HG02981 (cell line): Measurements from ENCODE around the gene OSGIN1.

ENCODE experiments used
- ATAC-seq: cut with Tn5 transposase; IDR thresholded peaks from one replicate; pipeline ENCODE4 v1.9.1; 2021; ENCODE audit warnings: mild to moderate bottlenecking, moderate library complexity; ENCODE audit not compliant: unreplicated experiment

The OSGIN1 gene

DNA sequence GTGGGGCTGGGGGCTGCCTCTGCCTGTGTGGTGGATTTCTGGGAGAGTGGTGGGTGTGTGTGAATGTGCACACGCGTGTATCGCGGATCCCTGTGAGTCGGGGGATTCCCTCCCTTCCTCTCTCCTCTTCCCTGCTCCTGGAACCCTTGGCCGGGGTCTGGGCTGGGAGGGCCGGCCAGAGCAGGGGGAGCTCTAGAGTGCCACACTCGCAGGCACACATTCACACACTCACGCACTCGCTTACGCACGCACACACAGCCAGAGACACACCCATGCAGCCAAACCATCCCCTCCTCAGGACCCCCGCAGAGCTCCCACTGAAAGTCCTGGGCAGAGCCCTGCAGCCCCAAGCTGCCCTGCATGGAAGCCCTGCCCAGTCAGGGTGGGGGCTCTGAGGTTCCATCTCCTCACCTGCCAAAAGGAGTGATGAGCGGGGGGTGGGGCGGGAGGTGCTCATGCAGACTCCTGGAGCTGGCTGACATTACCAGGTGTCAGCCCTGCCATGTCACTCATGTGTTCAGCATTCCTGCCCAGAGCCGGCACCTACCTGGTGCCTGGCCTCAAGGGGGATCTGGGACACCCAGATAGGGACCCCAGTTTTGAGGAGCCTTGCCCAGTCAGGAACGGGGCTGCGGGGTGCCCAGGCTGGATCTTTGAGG is 16.9 kb downstream of the OSGIN1 start:
- no peak for ATAC-seq

DNA sequence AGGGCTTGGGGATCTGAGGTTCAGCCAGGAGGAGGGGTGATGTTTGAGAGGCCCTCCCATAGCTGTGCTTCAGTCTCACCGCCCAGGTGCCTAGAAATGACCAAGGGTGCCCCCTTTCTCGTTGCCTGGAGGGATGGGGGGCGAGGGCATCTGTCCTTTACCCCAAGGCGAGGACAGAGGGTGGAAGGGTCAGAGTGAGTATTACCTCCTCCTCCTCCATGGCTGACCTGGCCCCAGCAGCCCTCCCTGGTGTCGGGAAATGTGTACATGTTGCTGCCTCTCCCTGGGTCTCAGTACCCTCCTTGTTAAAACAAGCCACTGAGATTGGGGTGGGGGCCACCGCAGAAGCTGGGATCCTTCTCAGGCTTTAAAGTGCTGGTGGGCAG is 17.4 kb downstream of the OSGIN1 start:
- ATAC-seq: no peak

DNA sequence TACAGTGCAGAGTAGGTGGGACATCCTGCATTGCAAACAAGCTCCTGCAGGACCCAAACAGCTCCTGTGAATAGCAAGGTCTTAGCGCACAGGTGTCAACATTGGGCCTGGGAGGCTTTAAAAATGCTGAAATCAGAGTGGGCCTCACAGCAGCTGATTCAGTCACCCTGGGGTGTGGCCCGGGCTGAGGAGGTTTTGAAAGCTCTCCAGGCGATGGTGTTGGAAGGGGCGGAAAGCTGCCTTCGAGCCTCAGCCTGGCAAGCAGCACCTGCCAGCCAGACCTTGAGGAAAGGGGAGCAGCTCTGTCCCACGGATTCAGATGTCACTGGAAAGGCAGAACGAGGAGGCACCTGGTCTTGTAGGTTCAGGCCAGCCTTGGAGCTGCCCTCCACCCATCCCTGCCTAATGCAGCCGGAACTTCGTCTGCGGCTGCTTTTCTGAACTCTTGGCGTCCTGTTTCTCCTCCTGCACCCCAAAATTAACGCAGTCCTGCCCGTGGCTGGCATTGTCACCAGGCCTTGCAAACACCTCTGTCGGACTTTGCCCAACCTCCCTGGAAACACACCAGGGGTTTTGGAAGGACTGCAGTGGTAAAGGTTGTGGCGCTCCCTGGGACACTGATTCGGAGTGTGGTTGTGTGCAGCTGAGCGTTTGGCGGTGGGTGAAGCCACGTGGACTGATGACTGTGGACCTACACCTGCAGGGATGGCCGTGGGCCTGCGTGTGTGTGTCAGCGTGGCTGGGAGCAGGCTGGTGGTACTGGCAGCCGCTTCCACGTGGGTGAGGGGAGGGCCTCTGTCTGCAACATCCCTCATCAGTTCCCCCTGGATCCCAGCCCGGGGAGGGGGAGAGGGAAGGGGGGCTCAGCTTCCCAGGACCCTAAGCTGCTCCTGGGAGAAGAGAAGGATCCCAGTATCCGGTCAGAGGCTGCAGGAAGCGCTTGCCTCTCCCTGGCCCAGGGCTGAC is 18.4 kb downstream of the OSGIN1 start:
- ATAC-seq: no peak

DNA sequence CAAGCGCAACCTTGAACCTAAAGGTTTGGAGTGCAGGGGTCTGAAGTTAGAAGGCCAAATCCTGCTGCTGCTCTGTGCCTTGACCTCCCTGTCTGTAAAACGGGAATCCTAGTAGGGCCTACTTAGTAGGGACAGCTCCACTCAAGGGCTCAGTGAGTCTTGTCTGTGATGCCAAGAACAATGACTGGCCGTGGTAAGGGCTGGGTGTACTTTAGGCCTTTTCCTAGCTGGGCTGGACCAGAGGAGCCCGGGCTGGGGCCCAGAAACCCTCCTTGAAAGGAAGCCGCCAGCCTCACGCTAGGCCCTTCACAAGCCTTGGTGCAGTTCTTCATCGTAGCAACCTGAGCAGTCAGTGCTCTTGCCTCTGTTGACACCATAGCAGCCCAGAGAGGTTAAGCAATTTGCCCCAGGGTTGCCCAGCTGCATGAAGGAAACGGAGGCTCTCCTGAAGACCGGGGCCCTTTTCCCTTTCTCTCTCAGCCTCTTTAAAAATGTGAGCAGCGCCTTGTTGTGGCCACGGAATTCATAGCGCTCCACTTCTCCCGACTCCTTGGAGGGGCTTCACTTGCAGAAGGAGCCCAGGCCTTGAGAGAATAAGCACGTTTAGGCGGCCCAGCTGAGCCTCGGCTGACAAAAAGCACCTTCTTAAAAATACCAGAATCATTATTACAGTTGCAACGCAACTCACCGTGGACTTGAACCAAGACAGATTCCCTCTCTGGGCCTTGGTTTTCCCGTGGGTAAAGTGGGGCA is 19.4 kb downstream of the OSGIN1 start:
- ATAC-seq: no peak

DNA sequence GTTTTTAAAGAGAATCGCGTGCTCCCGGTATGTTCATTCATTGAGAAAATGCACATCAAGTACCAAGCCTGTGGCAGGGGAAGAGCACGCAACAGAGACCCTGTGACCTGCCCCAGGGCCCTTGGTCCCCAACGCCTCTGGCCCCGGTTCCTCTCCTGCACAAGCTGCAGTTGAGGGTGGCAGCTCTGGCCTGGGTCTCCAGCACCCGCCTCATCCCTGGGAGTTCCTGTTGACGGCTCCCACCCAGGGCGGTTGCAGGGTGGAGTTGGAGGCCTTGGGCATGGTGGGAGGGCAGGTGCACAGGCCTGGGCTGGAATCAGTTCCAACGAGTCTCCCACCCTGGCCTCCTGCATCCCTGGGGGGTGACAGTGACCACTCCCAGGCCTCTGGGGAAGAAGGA is 20.0 kb downstream of the OSGIN1 start:
- no peak for ATAC-seq

DNA sequence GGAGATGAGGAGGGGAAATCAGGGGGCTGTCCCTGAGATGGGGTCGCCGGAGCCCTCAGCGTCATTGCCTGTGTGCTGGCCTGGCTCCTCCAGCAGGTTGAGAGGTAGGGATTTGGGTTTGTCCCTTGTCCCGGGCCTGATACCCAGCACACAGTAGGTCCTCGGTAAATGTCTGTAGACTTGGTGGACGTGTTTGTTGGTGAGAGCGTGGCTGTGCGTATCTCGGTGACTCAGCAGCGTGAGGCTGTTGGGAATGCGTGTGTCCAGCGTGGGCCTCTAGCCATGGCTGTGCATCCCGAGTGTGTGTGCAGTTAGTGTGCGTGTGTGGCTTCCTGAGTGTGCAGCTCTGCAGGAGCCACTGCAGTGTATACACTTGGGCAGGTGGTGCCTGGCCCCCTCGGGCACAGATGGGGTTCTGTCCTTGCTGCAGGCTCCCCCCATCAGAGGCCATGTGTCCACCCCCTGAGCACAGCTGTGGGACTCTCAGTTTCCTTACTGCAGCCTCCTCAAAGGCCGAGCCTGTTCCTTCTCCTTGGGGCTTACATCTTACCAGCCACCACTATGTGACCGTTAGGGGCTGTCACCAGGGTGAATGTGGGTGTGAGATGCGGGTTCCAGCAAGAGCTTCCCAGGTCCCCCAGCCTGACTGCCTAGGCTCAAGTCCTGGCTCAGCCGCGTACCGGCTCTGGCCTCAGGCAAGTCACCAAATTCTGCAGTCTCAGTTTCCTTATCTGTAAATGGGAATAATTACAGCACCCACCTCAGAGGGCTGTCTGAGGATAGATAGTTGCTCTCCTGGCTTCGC is 20.7 kb downstream of the OSGIN1 start:
- ATAC-seq: no peak

DNA sequence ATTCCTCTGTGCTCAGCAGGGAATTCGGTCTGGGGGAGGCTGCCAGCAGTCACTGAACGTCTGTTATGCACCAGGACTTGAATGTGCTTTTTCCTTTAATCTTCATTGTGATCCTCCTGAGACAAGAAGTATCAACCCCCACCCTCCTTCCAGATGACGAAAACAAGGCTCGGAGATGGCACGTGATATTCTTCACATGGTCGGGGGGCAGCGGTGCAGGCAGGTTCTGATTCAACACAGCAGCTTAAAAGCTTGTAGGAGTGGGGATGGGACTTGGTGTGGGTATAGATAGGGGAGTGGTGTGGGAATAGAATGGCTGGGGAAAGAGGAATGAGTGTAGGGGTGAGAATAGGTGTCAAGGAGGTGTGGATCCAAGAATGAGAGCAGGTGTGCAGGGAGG is 21.4 kb downstream of the OSGIN1 start:
- ATAC-seq: no peak

DNA sequence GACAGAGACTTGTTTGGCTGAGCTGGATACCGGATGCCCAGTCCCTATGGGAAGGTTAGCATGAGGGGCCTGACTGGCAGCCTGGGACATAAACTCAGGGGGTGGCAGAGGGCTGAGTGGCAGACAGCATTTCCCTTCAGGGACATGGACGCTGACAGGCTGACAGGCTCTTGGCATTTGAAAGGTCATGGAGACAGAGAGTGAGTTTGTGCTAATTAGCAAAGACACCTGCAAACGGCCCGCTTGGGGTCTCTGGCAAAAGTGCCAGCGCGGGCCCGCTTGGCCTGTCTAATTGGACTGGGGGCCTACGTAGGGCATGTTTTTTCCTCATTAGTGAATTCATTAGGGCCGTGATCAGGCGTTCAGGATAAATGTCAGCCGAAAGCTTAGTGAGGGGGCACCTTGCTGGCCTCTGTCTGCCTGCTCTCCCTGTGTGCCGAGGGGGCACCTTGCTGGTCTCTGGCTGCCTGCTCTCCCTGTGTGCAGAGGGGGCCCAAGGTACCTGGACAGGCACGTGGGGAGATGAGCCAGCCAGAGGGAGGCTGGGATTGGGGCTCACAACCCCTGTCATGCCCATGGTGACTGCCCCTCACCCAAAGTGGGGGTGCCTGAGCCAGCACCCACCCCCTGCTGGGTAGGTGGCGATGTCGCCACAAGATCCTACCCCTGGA is 22.7 kb downstream of the OSGIN1 start:
- no peak for ATAC-seq

DNA sequence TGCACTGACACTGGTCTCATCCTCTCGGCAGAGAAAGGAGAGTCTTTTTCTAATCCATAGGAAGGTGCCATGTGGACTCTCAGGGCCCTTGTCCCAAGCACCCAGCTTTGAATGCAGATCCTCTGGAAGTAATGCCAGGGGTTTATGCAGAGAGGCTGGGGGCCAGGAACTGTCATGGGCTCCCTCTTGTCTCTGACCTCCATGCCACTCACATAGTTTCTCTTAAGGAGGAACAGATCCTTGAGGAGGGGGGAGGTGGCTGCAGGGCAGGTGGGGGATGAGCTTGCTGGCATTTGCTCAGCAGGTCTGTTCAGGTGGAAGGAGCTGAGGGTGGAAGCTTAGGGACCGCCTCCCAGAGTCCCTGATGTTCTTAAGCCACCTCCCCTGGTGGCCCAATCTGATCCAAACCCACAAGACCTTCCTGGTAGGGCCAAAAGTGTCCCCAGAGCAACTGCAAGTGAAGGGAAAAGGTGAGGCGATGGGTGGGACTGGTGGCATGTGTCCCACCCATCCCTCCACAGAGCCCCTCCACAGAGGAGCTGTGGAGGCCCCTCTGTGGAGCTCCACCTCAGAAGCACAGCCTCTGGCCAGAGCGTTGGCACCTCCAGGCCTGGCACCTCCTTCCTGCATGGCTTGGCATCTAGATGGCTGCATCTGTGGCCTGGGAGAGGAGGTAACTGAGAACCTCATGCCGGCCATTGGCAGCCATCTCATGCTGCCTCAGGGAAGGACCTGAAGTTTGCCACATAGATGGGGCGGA is 24.2 kb downstream of the OSGIN1 start:
- ATAC-seq: no peak

DNA sequence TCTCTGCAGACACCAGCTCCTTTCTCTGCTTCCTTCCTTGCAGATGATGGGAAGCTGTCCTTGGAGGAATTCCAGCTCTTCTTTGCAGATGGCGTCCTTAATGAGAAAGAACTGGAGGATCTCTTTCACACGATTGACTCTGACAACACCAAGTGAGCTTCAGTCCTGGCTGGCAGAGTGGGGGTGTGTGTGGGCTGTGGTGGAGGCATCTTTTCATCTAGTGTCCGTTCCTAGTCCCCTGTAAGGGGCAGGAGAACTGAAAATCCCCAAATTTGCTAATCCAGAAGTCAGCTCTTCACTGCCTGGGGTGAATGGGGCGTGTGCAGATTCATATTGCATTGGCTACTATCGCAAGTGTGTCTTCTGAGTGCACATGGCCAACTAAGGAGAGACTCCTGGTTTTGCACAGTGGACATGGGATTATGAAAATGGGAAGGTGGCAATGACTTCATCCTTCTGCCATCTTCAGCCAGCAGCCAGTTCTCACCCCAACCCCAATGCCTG is 25.4 kb downstream of the OSGIN1 start:
- no peak for ATAC-seq

DNA sequence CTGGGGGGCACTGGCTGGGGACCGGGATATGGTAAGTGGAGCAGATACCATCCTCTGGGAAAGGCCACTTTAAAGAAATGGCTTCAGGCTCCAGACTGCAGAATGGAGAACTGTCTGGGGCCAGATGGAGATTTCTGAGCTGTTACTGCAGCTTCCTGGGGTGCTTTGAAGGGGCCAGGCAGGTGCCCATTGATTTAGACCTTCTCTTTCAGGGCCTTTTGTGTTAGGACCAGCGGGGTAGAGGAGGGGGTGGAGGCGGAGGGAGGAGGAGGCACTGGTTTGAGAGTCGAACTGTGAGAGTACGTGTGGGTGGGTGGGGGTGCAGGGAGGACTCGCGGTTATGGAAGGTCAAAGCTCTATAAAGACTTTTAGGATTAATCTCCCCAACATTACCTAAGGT is 26.4 kb downstream of the OSGIN1 start:
- ATAC-seq: no peak

DNA sequence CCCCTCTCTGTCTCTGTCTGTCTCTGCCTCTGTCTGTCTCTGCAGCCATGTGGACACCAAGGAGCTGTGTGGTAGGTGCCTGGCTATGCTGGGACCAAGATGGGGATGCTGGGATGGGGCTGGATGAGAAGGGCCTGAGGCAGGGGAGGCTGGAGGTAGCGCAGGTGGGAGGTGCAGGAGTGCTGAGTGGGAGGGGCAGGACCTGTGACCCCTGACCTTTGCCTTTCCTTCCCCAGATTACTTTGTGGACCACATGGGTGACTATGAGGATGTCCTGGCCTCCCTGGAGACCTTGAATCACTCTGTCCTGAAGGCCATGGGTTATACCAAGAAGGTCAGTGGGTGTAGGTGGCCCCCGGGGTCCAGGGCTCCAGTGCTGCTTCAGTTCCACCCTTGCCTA is 27.8 kb downstream of the OSGIN1 start:
- no peak for ATAC-seq

DNA sequence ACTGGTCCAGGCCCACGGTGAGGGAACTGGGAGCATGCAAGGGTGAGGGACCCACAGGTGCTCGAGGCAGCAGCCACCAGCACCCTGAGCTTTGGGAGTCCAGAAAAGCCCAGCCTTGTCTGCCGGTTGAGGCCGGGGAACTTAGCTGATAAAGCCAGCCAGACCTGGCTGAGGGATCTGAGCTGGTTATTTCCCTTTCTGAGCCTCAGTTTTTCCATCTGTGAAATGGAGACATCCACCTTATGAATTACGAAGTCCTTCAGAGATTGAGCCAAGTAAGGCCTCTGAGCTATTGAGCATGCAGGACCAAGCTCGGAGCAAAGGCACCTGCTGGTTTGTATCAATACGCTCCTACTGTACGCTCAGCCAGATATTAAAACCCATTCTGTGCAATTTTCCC is 28.8 kb downstream of the OSGIN1 start:
- ATAC-seq: no peak

DNA sequence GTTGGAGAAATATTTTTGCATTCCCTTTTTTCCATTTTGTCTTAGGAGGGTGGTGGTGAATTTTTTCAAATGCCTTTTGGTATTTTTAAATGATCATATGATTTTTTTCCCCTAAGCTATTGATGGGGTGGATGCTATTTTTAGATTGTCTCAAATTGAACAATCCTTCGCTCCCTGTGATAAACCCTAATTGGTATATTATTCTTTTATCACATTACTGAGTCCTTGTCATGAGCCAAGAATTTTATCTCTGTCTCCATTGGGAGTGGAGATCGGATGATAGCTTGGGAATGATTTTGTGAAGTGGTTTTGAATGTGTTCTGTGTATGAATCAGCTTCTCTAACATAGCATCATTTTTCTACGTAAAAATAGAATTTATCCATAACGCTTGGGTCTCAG is 30.5 kb downstream of the OSGIN1 start:
- no peak for ATAC-seq

DNA sequence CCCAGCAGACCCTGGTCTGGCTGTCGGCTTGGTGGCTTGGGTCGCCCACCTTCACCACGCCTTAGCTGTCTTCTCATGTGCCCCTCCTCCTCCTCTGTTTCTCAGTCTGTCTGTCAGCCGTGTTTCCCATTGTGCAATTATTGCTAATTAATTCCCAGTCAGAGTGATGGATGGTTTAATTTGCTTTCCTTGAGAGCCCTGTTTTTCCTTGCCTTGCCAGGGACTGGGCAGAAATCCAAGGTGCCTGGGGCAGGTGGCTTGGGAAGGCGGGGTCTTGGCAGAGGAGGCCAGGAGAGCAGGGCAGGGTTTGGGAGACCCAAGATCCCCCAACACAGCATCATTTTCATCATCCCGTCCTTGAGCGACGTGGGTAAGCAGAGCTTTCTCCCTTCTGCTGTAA is 36.3 kb downstream of the OSGIN1 start:
- no peak for ATAC-seq

DNA sequence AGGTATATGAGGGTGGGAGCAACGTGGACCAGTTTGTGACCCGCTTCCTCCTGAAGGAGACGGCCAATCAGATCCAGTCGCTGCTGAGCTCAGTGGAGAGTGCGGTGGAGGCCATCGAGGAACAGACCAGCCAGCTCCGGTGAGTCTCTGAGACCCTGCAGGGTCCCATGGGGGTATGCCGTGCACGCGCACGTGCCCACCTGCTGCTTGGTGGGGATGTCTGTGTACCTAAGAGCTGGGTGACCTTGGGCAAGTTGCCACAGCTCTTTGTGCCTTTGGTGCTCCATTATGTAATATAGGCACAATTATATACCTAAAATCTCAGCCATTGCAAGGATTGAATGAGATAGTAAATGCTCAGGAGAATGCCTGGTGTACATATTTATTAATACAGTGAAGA is 37.5 kb downstream of the OSGIN1 start:
- ATAC-seq: no peak

DNA sequence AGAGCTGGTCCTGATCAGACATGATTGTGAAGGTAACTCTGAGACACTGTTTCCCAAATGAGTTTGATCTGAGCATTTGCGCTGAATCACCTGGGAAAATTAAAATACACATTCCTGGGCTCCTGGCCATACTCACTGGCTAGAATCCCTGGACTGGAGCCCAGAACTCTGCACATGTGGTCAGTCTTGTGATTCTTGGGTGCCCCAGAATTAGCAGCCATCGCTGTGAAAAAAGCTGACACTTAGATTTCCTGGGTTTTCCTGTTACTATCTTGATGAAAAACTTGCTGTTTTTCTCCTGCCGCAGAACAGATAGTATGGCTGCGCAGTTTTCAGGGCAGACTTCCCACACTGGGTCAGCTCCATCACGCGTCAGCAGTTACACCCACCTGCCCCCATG is 39.6 kb downstream of the OSGIN1 start:
- no peak for ATAC-seq

DNA sequence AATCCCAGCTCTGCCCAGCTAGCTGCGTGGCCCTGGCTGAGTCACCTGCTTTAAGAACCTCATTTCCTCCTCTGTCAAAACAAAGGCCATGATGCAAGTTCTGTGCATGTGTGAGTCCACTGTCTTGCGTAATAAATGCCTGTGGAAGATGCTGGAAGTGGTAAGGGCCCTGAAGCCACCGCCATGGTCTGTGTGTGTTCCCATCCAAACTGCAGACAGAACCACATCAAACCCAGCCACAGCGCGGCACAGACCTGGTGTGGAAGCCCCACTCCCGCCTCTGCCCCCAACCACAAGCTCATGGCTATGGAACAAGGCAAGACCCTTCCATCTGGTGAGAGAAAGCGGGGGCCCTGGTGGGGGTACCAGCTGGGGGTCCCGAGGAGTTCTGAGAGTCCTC is 41.0 kb downstream of the OSGIN1 start:
- ATAC-seq: no peak

DNA sequence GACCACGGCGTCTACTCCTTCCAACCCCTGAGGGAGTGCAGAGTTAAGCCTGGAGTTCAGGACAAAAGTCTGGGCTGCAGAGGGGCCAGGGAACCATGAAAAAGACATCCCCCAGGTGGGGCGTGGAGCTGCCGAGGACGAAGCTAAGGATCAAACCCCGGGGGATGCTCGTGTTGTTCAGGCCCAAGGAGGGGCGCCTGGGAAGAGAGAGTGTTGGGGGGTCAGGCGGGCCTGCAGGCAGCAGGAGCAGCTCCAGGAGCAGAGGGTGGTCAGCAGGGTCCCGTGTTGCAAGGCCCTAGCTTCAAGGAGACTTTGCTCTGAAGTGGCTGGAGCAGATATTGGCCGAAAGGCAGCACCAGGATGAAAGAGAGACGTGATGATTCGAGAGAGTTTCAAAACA is 41.7 kb downstream of the OSGIN1 start:
- ATAC-seq: no peak
